Central memory CD4-positive, alpha-beta T cell (primary cell): ENCODE measurements around the gene CXorf49.

Experiments used
- DNase-seq: peaks from one replicate; pipeline ENCODE4 v3.0.0; 2022

The CXorf49 gene

GRCh38 chrX:71671043-71671780 lies 46.9 kb downstream of the CXorf49 start:
- no peak for DNase-seq

GRCh38 chrX:71669947-71670346 lies 48.1 kb downstream of the CXorf49 start:
- DNase-seq, result peak; percentile 16

- no peak for DNase-seq
Measured at GRCh38 chrX:71669492-71669891, 48.6 kb downstream of the CXorf49 start.

DNA sequence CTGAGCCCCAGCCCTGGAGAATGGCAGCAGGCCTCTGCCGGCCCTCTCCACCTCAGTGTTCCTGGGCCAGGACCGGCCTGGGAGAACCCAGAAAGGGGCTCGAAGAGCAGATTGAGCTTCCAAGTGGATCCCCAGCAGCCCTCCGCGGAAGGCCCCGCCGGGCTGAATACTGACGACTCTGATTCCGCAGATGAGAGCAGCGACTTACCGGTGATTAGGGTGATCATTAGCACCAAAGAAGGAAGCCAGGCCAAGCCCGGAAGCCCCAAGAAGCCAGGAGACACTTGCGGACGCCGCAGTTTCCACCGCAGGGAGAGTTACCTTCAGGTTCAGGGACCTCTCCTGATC lies 49.9 kb downstream of the CXorf49 start:
- DNase-seq, result no peak

DNA sequence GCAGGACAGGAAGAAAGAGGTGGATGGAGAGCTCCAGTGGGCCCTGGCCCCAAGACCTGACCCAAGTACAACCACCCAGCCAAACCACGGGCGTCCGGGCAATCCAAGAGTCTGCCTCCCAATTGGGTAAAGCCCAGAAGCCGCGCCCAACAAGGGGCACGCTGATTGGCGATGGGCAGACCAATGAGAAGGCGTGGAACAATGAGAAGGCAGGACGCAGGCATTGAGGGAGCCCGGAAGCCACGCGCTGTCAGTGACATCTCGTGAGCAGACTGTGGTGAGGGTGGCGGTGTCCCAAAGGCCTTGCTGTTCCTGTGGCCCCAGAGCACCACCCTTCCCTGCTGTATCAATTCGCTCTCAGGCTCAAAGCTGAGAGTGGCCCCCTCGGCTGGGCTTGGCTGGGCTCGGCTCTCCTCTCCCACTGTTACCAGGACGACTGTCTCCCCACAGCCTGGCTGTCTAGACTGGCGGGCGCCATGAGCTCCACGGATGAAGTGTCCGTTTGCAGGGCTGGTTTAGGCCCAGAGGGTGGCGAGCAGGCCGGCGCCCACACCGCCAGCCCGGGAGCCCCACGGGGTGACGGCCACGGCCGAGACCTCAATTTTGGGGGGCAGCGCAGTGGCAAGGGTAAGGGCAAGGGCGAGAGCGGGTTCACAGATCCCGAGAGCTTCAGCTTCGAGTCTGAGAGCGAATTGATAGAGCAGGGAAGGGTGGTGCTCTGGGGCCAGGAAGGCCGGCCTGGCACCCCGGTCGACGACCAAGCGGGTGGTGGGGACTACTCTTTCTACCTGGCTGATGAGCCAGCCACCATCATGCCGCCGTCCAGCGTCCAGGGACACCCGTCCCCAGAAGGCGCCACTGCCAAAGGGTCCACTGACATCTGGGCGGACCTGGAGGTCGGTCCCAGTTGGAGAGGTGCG lies 50.5 kb downstream of the CXorf49 start, which contains the start of gene LOC101059915:
LOC101059915 (plus strand) TSS at position 219 of the 920 bp plus-strand sequence.
- DNase-seq, result no peak

DNA sequence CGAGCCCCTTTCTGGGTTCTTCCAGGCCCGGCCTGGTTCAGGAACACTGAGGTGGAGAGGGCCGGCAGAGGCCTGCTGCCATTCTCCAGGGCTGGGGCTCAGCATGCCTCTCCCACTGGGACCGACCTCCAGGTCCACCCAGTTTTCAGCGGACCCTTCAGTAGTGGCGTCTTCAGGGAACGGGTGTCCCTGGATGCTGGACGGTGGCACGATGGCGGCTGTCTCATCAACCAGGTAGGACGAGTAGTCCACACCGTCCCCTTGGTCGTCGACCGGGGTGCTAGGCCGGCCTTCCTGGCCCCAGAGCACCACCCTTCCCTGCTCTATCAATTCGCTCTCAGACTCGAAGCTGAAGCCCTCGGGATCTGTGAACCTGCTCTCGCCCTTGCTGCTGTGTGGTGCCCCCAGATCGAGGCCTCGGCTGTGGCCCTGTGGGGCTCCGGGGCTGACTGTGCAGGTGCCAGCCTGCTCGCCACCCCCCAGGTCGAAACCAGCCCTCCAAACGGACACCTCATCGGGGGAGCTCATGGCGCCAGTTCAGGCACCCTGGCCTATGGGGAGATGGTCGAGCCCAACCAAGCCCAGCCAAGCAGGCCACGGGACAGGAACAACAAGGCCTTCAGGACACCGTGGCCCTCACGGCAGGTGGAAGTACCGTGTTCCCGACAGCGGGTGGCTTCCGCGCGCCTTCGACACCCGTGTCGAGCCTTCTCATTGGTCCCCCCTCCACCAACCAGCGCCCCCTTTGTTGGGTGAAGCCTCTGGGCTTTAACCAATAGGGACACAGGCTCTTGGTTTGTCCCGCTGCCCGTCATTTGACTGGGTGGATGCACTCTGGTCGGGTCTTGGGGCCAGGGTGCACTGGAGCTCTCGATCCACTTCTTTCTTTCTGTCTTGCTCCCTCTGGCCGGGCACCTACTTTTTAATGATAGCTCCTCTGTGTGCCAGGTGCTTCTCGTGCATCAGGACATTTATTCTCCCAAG lies 51.6 kb downstream of the CXorf49 start:
- DNase-seq, result no peak

GRCh38 chrX:71665747-71666146 lies 52.3 kb downstream of the CXorf49 start:
- no peak for DNase-seq

DNA sequence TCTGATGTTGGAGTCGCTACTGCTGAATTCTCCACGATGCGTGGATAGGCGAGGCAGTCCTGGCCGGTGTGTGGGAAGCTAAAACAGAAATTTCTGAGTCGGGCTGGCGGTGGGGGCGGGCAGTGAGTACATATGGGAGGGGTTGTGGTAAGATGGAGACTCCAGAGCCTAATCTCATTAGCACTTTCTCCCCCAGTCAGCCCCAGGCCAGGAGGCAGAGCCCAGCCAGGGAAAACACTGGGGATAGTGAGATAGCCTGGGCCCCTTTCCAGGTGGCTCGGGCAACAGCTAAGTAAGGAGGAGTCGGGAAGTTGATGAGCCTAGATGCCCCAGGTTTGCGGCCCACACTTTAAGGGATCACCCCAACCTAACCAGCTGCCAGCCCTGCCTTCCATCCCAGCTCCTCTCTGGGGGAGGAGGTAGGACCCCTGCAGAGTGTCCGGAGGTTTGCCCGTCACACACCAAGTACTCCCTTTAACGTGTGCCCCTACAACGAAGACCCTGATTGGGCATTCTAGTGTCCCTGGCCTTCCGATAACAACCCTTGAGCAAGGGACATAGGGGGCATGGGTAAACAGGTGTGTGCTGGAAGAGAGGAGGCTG lies 53.1 kb downstream of the CXorf49 start:
- no peak for DNase-seq
